T-helper 2 cell treated with Interferon-gamma antibody and Interleukin-4, amounts not matched to agents 5 μg/mL and 100 μg/mL, for 36 hours (primary cell): ENCODE results near the gene CLIP2.

ENCODE experiments used
- DNase-seq: peaks from one replicate; pipeline ENCODE4 v3.0.0; 2021; ENCODE audit warnings: low spot score
- H3K27ac Mint-ChIP-seq: one replicate; pipeline ENCODE4 v1.8.0; 2021; ENCODE audit warnings: mild to moderate bottlenecking, mixed read lengths
- H3K27me3 Mint-ChIP-seq: one replicate; pipeline ENCODE4 v1.8.0; 2021; ENCODE audit warnings: low read depth, mixed read lengths
- H3K36me3 Mint-ChIP-seq: one replicate; pipeline ENCODE4 v1.8.0; 2021; ENCODE audit warnings: low read depth, mixed read lengths
- H3K4me1 Mint-ChIP-seq: one replicate; pipeline ENCODE4 v1.8.0; 2021; ENCODE audit warnings: low read depth, mixed read lengths
- H3K4me3 Mint-ChIP-seq: one replicate; pipeline ENCODE4 v1.8.0; 2022; ENCODE audit warnings: mild to moderate bottlenecking, moderate library complexity, mixed read lengths
- H3K9me3 Mint-ChIP-seq: one replicate; pipeline ENCODE4 v1.8.0; 2021; ENCODE audit warnings: mixed read lengths

CLIP2 gene

DNA sequence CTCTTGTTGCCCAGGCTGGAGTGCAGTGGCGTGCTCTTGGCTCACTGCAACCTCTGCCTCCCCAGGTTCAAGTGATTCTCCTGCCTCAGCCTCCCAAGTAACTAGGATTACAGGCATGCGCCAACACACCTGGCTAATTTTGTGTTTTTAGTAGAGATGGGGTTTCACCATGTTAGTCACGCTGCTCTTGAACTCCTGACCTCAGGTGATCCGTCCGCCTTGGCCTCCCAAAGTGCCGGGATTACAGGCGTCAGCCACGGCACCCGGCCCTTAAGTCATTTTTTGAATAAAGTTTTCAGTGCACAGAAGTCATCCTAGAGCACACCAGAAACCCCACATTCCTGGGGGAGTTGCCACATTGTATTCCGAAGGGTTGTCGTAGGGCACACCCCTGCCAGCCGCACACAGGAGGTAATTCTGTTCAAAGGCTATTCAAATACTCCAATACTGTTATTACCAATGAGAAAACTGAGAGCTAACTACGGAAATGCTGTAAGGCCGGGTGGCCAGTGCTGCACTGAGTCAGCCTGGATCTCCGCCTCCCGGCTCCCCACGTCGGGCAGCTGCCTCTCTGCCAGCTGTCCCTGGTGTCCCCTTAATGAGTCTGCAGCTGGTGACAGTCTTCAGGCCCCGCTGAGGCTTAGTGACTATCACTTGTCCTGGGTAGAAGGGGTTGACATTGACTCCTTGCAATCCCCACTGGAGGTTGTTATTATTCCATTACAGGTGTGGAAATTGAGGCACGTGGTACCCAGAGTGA is 26.4 kb upstream of the CLIP2 start:
- H3K4me1 Mint-ChIP-seq: peaks cover 2% of the 10 kb centered on the region
- DNase-seq: no peak
- peaks cover 4% of the 10 kb centered on the region for H3K27me3 Mint-ChIP-seq
- H3K36me3 Mint-ChIP-seq: no peaks in the 10 kb centered on the region
- H3K27ac Mint-ChIP-seq: no peak overlapping the region
- H3K4me3 Mint-ChIP-seq: no peak overlapping the region
- no peaks in the 10 kb centered on the region for H3K9me3 Mint-ChIP-seq

DNA sequence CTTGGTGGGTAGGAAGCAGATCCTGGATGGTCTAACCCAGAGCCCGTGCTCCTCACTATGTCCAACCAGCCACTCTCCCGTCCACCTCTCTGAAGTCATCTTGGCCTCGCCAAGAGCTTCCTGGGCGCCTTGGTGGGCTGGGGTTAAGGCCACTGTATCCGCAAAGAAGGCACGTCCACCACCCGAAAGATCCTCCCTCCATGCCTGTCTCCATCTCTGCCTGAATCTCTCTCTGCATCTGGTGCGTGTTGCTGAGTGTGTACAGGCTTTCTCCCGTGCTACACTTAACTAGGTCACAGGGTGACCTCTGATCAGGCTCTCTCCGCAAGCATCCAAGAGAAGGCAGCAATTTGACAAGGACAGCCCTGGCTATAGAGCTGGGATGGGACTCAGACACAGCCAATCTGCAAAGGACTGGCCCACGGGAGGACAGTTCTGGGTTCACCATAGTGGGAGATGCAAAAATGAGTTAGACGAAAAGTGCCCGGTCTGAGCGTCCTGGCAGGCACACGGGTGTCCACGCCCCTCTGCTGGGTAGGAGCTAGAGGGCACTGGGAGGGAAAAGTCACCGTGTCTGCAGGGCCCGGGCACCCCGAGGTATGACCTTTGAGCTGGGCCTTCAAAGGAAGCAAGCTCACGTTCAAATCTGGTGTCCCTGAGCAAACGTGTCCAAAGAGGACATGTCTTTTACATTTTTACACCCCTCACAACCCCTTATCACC is 25.6 kb upstream of the CLIP2 start:
- H3K4me3 Mint-ChIP-seq: no peak overlapping the region
- H3K27ac Mint-ChIP-seq: no peak overlapping the region
- no peaks in the 10 kb centered on the region for H3K9me3 Mint-ChIP-seq
- H3K4me1 Mint-ChIP-seq: peaks cover 2% of the 10 kb centered on the region
- H3K27me3 Mint-ChIP-seq: peaks cover 9% of the 10 kb centered on the region
- no peak for DNase-seq
- no peaks in the 10 kb centered on the region for H3K36me3 Mint-ChIP-seq

DNA sequence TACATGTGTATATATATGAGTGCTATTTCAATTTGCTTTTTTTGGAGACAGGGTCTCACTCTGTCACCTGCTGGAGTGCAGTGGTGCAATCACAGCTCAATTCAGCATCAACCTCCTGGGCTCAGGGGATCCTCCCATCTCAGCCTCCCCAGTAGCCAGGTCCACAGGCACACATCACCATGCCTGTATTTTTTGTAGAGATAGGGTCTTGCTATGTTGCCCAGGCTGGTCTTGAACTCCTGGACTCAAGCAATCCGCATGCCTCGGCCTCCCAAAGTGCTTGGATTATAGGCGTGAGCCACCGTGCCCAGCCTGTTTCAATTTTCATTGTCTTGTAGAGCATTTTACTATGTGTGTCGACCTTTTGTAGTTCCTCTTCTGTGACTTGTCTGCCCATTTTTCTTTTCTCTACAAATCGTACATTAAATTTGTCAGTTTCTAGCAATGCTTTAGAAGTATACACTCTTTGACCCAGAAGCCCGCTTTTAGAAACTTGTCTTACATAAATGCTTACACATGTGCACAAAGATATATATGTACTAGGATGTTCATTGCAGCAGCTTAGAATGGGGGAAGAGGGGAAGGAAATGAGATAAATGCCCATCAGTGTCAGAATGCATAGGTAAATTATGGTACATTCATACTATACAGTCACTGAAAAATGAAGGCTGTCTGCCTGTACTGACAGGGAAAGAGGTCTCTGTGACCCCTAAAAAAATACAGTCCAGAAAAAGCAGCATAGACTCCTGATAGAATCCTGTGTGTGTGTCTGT is 22.8 kb upstream of the CLIP2 start:
- Mint-ChIP-seq H3K27me3 (peaks cover 7% of the 10 kb centered on the region), H3K9me3 (no peaks in the 10 kb centered on the region), H3K36me3 (no peaks in the 10 kb centered on the region), H3K4me3 (no peak overlapping the region), H3K27ac (no peak overlapping the region), H3K4me1 (peaks cover 3% of the 10 kb centered on the region)
- DNase-seq: no peak

DNA sequence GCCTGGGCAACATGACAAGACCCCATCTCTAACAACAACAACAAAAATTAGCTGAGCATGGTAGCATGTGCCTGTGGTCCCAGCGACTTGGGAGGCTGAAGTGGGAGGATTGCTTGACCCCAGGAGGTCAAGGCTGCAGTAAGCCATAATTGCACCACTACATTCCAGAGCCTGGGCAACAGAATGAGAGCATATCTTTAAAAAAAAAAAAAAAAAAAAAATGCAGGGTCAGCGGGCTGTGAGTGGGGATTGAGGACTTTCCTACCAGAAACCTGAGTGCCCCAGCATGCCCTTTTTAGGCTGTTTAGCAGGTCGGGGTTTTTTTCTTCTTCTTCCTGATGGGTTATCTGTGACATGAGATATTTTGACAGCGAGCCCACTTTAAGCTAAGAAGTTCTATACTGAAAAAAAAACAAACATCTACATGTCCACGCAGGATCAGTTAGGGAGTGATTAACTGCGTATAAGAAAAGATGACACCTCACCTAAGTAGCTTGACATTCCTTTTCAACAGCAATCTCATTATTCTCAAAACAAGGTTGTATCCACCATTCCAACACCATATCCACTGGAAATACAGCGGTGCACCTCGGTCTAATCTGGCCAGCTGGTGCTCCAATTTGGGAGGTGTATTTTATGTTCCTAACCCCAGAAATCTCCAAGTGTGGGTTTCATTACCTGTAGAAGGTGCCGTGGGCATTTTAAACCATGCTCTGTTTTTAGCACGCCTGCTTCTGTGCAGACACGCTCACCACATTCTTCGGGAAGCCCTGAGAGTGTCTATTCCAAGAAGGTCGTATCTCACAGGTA is 21.2 kb upstream of the CLIP2 start:
- no peaks in the 10 kb centered on the region for H3K36me3 Mint-ChIP-seq
- H3K4me3 Mint-ChIP-seq: no peak overlapping the region
- H3K27me3 Mint-ChIP-seq: peaks cover 7% of the 10 kb centered on the region
- peaks cover 10% of the 10 kb centered on the region for H3K4me1 Mint-ChIP-seq
- H3K9me3 Mint-ChIP-seq: no peaks in the 10 kb centered on the region
- DNase-seq: no peak
- H3K27ac Mint-ChIP-seq: no peak overlapping the region

DNA sequence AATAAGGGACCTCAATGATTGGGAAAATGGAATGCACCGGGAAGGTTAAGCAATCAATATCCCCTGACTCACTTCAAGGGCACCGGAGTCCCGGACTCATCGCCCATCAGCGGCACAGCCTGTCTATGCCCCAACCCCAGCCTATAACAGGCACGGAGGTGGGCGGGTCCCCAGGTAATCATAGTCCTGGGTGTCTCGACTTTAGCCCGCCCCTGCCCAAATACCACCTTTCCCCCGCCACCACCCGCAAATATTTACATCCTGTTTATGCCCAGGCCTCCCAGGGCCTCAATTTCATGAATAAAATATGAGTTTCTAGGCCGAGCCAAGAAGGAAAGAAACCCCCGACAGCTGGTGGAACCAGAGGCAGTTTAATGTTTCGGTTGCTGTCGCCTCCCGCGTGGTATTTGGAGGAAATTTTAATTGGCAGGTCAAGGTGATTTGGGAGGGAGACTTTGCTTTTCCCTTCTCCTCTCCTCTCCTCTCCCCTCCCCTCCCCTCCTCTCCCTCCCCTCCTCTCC is 19.4 kb upstream of the CLIP2 start:
- peaks cover 6% of the 10 kb centered on the region for H3K27me3 Mint-ChIP-seq
- H3K9me3 Mint-ChIP-seq: no peaks in the 10 kb centered on the region
- peak overlapping the region; percentile 85 for H3K4me3 Mint-ChIP-seq
- peaks cover 10% of the 10 kb centered on the region for H3K4me1 Mint-ChIP-seq
- DNase-seq: peak; percentile 39
- no peak overlapping the region for H3K27ac Mint-ChIP-seq
- H3K36me3 Mint-ChIP-seq: no peaks in the 10 kb centered on the region

DNA sequence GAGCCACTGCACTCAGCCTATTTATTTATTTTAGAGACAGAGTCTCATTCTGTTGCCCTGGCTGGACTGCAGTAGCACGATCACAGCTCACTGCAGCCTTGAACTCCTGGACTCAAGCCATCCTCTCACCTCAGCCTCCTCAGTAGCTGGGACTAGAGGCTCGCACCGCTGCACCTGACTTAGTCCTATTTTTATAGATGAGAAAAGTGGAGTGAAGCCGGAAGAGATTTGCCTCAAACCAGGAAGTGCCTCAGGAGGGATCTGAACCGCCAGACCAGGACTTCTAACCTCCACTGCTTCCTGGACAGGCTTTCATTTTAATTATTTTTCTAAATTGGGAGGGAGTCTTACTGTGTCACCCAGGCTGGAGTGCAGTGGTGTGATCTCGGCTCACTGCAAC is 17.5 kb upstream of the CLIP2 start:
- Mint-ChIP-seq H3K9me3 (no peaks in the 10 kb centered on the region), H3K27ac (peak overlapping the region; percentile 74), H3K4me1 (peaks cover 9% of the 10 kb centered on the region), H3K4me3 (peak overlapping the region; percentile 41), H3K27me3 (peaks cover 6% of the 10 kb centered on the region), H3K36me3 (no peaks in the 10 kb centered on the region)
- no peak for DNase-seq

DNA sequence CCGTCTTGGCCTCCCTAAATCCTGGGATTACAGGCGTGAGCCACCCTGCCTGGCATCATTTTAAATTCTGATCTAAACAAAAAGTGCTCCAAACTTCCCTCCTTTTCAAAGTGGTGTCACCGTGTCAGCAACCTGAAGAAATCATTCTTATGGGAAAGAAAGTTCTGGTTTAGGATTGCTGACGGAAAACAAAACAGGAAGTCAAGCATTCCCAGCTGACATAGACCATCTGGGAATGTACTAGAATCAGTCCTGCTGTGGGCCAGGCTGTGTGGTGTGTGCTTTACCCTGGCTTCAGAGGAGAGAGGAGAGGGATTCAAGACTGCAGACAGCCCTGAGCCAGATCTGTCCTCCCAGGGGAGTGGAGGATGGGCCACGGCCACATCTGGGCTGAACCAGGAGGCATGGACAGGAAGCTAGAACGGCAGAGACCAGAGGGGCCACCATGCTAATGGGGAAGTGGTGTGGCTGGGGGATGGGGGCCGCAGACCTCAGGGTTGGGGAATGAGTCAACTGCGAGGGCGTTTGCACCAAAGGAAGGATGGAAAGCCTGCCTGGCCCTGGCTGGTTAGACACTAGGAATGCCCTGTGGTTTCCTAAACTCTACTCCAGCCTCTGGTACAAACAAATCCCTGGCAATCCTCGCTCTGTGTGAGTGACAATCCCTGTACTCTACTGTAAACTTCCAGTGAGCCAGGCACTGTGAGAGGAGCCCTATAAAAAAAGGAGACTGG is 16.7 kb upstream of the CLIP2 start:
- no peak overlapping the region for H3K4me3 Mint-ChIP-seq
- H3K4me1 Mint-ChIP-seq: peaks cover 9% of the 10 kb centered on the region
- H3K27me3 Mint-ChIP-seq: peaks cover 6% of the 10 kb centered on the region
- no peaks in the 10 kb centered on the region for H3K9me3 Mint-ChIP-seq
- H3K27ac Mint-ChIP-seq: no peak overlapping the region
- peak; percentile 41 for DNase-seq
- H3K36me3 Mint-ChIP-seq: no peaks in the 10 kb centered on the region

DNA sequence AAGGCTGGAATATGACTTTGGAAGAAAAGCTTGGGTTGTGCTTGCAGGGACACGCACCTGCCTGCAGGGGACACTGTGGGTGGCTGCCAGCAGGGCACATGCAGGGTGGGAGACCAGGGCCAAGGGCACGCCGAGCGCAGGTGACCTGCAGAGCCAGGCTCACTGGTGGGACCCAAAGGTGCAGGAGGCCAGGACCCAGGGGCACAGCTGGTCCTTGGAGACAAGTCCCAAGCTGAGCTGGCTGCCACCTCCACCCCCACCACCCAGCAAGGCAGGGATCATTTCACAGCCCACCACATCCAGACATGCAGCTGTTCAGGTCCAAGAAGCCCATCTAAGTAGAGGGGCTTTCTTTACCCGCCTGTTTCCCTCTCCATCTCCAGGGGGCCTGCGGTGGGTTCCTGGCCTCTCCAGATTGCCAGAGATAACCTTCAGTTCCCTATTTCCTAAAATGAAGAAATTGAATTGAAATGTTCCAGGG is 13.8 kb upstream of the CLIP2 start:
- Mint-ChIP-seq H3K27ac (no peak overlapping the region), H3K27me3 (no peaks in the 10 kb centered on the region), H3K4me1 (peaks cover 9% of the 10 kb centered on the region), H3K9me3 (no peaks in the 10 kb centered on the region), H3K36me3 (no peaks in the 10 kb centered on the region), H3K4me3 (no peak overlapping the region)
- DNase-seq: no peak

DNA sequence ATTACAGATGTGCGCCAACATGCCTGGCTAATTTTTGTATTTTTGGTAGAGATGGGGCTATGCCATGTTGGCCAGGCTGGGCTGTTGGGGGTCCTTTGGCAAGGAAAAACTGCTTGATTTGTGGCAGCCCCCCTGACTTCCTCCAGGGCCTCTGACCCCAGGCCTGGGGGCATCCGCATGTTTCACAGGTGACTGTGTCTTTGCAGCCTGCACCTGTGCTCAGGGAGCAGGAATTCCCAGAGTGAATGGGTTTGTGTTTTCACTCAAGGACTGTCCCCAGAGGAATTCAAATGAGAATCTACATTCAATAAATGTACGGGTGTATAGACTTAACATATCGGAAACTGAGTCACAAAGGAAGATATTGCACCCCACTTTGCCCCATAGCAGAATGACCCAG is 11.6 kb upstream of the CLIP2 start:
- Mint-ChIP-seq H3K36me3 (no peaks in the 10 kb centered on the region), H3K27me3 (no peaks in the 10 kb centered on the region), H3K27ac (no peak overlapping the region), H3K9me3 (no peaks in the 10 kb centered on the region), H3K4me3 (no peak overlapping the region), H3K4me1 (no peaks in the 10 kb centered on the region)
- DNase-seq: no peak

DNA sequence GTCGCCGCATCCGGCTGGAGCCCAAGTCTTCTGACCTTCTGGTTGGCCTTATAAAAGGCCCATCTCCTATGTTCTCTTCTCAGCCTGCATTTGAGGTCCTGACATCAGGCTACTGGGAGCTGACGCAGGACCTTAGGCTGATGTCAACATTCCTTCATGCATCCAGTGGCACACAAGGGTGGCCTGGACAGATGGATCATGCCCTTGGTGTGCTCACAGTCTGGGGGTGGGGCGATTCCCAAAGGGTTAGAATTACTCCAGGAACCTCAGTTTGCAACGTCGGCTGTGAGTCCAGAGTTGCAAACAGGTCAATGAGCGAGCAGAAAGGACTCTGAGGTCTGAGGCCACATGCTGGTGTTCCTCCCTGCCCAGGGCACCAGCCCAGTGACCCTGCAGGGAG is 8.2 kb upstream of the CLIP2 start:
- no peaks in the 10 kb centered on the region for H3K36me3 Mint-ChIP-seq
- H3K4me1 Mint-ChIP-seq: no peaks in the 10 kb centered on the region
- no peak overlapping the region for H3K4me3 Mint-ChIP-seq
- no peak overlapping the region for H3K27ac Mint-ChIP-seq
- no peak for DNase-seq
- no peaks in the 10 kb centered on the region for H3K27me3 Mint-ChIP-seq
- H3K9me3 Mint-ChIP-seq: no peaks in the 10 kb centered on the region

DNA sequence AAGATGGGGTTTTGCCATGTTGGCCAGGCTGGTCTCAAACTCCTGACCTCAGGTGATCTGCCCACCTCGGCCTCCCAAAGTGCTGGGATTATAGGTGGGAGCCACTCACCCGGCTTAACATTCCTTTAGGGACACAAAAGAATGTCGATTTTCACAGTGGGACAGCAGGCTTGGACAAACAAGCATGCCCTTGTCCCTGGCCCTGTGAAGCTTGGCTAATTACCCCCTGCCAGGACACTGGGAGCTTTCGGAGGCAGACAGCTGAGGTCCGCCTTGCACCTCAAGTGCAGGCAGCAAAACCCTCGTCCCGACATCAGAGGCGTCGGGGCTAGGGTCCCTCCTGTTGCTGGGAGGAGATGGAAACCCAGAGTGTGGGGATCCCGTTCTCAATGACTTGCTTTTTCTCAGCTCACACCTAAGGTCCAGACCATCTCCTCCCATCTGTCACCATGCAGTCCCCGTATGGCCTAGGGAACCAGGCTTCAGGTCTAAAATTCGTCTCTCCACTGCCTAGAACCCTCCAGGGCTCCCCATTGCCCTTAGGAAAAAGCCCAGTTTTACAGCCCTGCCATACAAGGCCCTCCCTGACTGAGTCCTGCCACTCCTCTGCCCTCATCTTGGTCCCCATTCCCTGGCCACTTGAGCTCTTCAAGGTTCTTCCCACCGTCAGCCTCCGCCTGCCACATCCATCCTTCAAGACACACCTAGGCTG is 6.3 kb upstream of the CLIP2 start:
- Mint-ChIP-seq H3K27ac (no peak overlapping the region), H3K4me3 (no peak overlapping the region), H3K36me3 (no peaks in the 10 kb centered on the region), H3K27me3 (peaks cover 6% of the 10 kb centered on the region), H3K9me3 (no peaks in the 10 kb centered on the region), H3K4me1 (peaks cover under 1% of the 10 kb centered on the region)
- no peak for DNase-seq

DNA sequence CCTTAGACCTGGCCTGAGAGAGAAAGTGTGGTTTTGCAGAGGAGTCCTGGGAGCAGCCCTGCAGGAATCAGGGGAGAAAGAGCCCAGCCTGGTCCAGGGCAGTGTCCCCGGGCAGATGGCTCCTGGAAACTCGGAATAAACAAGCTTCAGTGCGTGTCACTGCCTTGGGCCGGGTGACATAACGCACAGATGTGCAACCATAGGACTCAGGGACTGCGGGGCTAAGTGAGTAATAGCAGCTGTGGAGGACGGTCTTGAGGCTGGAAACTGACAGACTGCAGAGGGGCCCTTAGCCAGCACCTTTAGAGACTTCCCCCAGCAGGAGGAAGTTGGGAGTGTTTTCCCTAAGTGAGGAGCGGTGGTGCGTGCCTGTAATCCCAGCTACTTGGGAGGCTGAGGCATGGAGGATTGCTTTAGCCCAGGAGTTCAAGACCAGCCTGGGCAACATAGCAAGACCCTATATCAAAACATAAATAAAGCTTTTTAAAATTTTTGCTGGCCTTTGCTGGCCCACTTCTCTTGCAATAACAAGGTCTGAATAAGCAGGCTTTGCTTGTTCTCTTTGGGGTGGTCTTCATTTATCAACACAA is 5.3 kb upstream of the CLIP2 start:
- Mint-ChIP-seq H3K9me3 (no peaks in the 10 kb centered on the region), H3K4me3 (no peak overlapping the region), H3K27ac (no peak overlapping the region), H3K27me3 (peaks cover 16% of the 10 kb centered on the region), H3K4me1 (peaks cover 5% of the 10 kb centered on the region), H3K36me3 (no peaks in the 10 kb centered on the region)
- no peak for DNase-seq
